Measurements from ENCODE around the gene CNIH3. TPM values are rescaled to one million over a fixed set of nuclear protein-coding genes. Genes with fewer than 3 reads are reported as not detected.

CNIH3 gene
- total RNA-seq, 6 donors from 2014 or later: 0.39 to 4.2 (median 2.1) TPM

DNA sequence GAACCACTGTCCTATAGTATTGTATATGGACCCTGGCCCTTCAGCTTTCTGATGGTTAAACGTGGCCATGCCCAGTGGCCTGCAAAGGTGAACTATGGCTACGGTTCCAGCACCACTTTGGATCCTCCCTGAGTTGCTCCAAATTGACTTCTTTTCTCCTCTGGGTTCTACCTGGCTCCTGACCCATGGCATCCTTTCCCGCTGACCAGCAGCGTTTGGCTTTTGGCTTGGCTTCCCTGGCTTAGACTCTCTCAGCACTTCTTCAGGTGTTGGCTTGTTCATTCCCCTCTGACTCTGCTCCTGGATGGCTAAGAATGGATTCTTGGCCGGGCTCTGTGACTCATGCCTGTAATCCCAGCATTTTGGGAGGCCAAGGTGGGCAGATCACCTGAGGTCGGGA, 152.9 kb downstream of the CNIH3 start:
- no peak overlapping the region for H3K27ac ChIP-seq
- DNase-seq (no peak), ATAC-seq (ENCODE audit: low FRiP score in 2 of 2) (no peak)
- TF ChIP-seq POLR2AphosphoS5 (IDR thresholded peaks at IDR 0.05) (no peak), EP300 (IDR thresholded peaks at IDR 0.05) (no peak), POLR2A (IDR thresholded peaks at IDR 0.05) (no peak)
- TF ChIP-seq, protein P1, sequence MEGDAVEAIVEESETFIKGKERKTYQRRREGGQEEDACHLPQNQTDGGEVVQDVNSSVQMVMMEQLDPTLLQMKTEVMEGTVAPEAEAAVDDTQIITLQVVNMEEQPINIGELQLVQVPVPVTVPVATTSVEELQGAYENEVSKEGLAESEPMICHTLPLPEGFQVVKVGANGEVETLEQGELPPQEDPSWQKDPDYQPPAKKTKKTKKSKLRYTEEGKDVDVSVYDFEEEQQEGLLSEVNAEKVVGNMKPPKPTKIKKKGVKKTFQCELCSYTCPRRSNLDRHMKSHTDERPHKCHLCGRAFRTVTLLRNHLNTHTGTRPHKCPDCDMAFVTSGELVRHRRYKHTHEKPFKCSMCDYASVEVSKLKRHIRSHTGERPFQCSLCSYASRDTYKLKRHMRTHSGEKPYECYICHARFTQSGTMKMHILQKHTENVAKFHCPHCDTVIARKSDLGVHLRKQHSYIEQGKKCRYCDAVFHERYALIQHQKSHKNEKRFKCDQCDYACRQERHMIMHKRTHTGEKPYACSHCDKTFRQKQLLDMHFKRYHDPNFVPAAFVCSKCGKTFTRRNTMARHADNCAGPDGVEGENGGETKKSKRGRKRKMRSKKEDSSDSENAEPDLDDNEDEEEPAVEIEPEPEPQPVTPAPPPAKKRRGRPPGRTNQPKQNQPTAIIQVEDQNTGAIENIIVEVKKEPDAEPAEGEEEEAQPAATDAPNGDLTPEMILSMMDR (IDR thresholded peaks at IDR 0.05): no peak
- no peaks in the 10 kb centered on the region for H3K27me3 ChIP-seq
- no peak overlapping the region for H3K4me3 ChIP-seq
- WGBS, 2 donors: 78 to 90% methylated on average over 6 of the region's 6 CpGs
- H3K9me3 ChIP-seq: no peaks in the 10 kb centered on the region
- no peaks in the 10 kb centered on the region for H3K36me3 ChIP-seq
- H3K4me1 ChIP-seq: peaks cover 0 to 14% (median 6%) of the 10 kb centered on the region in 4 donors

DNA sequence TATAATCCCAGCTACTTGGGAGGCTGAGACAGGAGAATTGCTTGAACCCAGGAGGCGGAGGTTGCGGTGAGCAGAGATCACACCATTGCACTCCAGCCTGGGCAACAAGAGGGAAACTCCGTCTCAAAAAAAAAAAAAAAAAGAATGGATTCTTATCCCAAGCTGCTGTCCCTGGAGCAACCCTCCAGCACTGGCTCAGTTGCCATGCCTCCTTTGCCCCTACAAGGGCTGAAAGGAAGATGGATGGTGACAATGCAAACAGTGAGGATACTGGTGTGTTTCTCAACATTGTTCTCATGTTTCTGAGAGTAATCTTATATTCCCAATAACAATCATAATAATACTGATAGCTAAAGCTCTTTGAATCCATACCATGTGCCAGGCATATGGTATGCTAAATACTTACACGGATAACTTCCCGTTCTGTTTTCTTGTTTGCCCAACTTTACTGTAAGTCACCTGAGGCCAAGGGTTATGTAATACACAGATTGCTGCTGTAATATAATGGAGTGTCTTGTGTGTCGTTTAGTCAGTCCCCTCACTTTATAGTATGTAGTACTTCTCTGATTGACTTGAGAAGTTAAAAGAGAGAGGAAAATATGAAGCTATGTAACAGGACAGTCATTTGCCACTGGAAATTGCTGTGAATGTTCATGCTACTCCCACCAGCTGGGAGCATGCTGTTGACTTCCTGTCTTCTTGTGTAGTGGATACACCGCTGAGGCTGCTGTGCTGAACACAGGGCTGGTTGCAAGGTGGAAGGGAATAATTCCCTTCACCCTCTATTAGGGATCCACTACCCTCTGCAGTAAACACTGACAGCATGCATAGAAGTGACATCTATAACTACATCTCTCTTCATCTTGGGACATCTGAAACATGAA, 153.6 kb downstream of the CNIH3 start:
- Histone ChIP-seq H3K27me3 (no peaks in the 10 kb centered on the region), H3K36me3 (no peaks in the 10 kb centered on the region), H3K4me1 (peaks cover 0 to 14% (median 6%) of the 10 kb centered on the region in 4 donors), H3K9me3 (no peaks in the 10 kb centered on the region), H3K4me3 (no peak overlapping the region), H3K27ac (no peak overlapping the region)
- no peak for ATAC-seq (ENCODE audit: low FRiP score in 2 of 2)
- WGBS, 2 donors: 72 to 74% methylated on average over 7 of the region's 7 CpGs
- no peak for DNase-seq
- TF ChIP-seq, protein P1 (IDR thresholded peaks at IDR 0.05): no peak
- TF ChIP-seq POLR2AphosphoS5 (IDR thresholded peaks at IDR 0.05) (no peak), POLR2A (IDR thresholded peaks at IDR 0.05) (no peak), EP300 (IDR thresholded peaks at IDR 0.05) (no peak)

- 47 to 52% methylated on average over 5 of the region's 5 CpGs for WGBS, 2 donors
- ATAC-seq (ENCODE audit: low FRiP score in 2 of 2): peak; percentile 61 to 69
These were observed 154.2 kb downstream of the CNIH3 start for GRCh38 chr1:224770336-224770693.

GRCh38 chr1:224773646-224774045, 157.5 kb downstream of the CNIH3 start:
- Histone ChIP-seq H3K27ac (no peak overlapping the region), H3K4me3 (no peak overlapping the region), H3K9me3 (no peaks in the 10 kb centered on the region), H3K4me1 (peaks cover 0 to 14% (median 6%) of the 10 kb centered on the region in 4 donors), H3K36me3 (no peaks in the 10 kb centered on the region), H3K27me3 (no peaks in the 10 kb centered on the region)
- 93 to 96% methylated on average over 2 of the region's 2 CpGs for WGBS, 2 donors
- TF ChIP-seq POLR2AphosphoS5 (IDR thresholded peaks at IDR 0.05) (no peak), EP300 (IDR thresholded peaks at IDR 0.05) (no peak), POLR2A (IDR thresholded peaks at IDR 0.05) (no peak)
- TF ChIP-seq, protein P1 (IDR thresholded peaks at IDR 0.05): no peak
- DNase-seq: no peak
- no peak for ATAC-seq (ENCODE audit: low FRiP score in 2 of 2)

More at GRCh38 chr1:224770336-224770693, 154.2 kb downstream of the CNIH3 start:
- H3K4me3 ChIP-seq: no peak overlapping the region
- H3K4me1 ChIP-seq: peaks cover 0 to 14% (median 6%) of the 10 kb centered on the region in 4 donors
- no peaks in the 10 kb centered on the region for H3K27me3 ChIP-seq
- H3K9me3 ChIP-seq: no peaks in the 10 kb centered on the region
- DNase-seq: no peak
- TF ChIP-seq, protein P1 (IDR thresholded peaks at IDR 0.05): no peak
- TF ChIP-seq POLR2AphosphoS5 (IDR thresholded peaks at IDR 0.05) (no peak), POLR2A (IDR thresholded peaks at IDR 0.05) (no peak), EP300 (IDR thresholded peaks at IDR 0.05) (no peak)
- H3K36me3 ChIP-seq: no peaks in the 10 kb centered on the region
- no peak overlapping the region for H3K27ac ChIP-seq

Data from upper lobe of left lung (tissue), 6 donors.